Measurements from ENCODE around the gene DISC1. TPM values are rescaled to one million over a fixed set of nuclear protein-coding genes. Genes with fewer than 3 reads are reported as not detected.
A peak's percentile ranks its signal among the peaks of the same experiment; 100 is the strongest.

Gene DISC1
- total and polyA plus RNA-seq, 2 donors (not counting 1 experiment from before 2014, with no cell fraction given) = 2.0 to 4.3 TPM

DNA sequence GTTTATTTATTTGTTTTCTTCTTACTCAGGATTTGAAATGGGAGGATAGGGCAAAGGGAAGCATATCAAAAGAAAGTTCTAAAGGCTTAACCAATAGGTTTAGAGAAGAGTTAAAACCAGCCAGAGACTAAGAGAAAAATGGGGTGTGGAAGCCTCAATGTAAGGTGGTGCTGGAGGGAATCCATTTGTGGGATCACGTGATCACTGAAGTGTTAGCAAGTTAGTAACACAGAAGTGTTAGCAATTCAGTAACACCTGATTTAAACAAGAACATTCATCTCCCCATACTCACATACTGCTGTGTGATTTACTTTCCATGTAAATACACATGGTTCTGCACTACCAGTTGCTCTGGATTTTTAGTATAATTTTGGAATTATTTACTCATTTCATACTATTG is 451.2 kb downstream of the DISC1 start:
- Histone ChIP-seq H2AFZ (ENCODE audit: low read length) (no peak overlapping the region), H3K9me3 (ENCODE audit: control insufficient read depth, insufficient read depth, low read depth, low read length) (no peaks in the 10 kb centered on the region), H3K4me1 (ENCODE audit: control insufficient read depth, extremely low read depth, insufficient read depth, low read length) (no peaks in the 10 kb centered on the region), H3K27me3 (ENCODE audit: control insufficient read depth, insufficient read depth, low read length) (no peaks in the 10 kb centered on the region), H3K27ac (ENCODE audit: insufficient read depth, low read length) (no peak overlapping the region), H3K4me2 (ENCODE audit: extremely low read depth, insufficient read depth, low read length) (no peak overlapping the region), H3K79me2 (ENCODE audit: control insufficient read depth, insufficient read depth, low read length) (no peaks in the 10 kb centered on the region), H3K36me3 (ENCODE audit: control insufficient read depth, insufficient read depth, low read length) (no peaks in the 10 kb centered on the region), H3K9ac (ENCODE audit: insufficient read depth, low read length) (no peak overlapping the region), H3K4me3 (replicated peaks in 1 of 4; ENCODE audit: control extremely low read depth in 1 of 4, insufficient read depth in 1 of 4, low read depth in 3 of 4, low read length in 4 of 4) (no peak overlapping the region), H4K20me1 (ENCODE audit: control insufficient read depth, extremely low read depth, insufficient read depth, low read length) (no peaks in the 10 kb centered on the region)
- no peak for TF ChIP-seq EZH2 (IDR thresholded peaks at IDR 0.05; ENCODE audit: low read length, missing control alignments)
- TF ChIP-seq, protein P1, sequence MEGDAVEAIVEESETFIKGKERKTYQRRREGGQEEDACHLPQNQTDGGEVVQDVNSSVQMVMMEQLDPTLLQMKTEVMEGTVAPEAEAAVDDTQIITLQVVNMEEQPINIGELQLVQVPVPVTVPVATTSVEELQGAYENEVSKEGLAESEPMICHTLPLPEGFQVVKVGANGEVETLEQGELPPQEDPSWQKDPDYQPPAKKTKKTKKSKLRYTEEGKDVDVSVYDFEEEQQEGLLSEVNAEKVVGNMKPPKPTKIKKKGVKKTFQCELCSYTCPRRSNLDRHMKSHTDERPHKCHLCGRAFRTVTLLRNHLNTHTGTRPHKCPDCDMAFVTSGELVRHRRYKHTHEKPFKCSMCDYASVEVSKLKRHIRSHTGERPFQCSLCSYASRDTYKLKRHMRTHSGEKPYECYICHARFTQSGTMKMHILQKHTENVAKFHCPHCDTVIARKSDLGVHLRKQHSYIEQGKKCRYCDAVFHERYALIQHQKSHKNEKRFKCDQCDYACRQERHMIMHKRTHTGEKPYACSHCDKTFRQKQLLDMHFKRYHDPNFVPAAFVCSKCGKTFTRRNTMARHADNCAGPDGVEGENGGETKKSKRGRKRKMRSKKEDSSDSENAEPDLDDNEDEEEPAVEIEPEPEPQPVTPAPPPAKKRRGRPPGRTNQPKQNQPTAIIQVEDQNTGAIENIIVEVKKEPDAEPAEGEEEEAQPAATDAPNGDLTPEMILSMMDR (conservative IDR thresholded peaks at IDR 0.05 in 1 of 2, IDR thresholded peaks at IDR 0.05 in 1 of 2; ENCODE audit: low read depth in 1 of 2, low read length in 2 of 2) = no peak
- DNase-seq (ENCODE audit: low read depth in 2 of 2) = no peak

DNA sequence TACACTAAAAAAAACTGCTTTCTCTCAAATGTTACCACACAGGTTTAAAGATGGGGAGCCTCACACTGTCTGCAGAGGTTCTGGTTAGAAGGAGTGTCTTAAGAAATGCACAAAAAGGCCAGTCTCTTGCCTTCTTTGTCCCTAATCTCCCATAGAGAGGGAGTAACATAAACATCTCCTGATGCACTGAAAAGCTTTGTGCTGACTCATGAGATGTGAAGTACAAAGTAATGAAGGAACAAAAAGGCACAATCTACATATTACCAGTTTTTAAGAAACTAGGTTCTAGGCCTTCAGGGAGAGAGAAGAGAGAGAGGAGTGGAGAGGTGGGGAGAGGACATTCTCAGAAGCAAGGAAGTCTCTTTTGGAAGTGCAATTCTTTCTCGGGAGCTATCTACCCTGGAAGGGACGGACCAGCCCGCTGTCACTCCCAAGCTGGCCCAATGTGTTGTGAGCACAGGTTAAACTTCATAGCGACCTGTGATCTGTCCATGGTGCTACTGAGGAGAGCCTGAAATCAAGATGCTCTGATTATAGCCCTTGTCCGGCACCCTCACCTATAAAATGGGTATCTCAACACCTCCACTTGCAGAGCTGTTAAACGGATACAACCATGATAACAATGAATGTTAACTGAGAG is 458.1 kb downstream of the DISC1 start:
- no peaks in the 10 kb centered on the region for H3K36me3 ChIP-seq (ENCODE audit: control insufficient read depth, insufficient read depth, low read length)
- H3K79me2 ChIP-seq (ENCODE audit: control insufficient read depth, insufficient read depth, low read length) = no peaks in the 10 kb centered on the region
- H3K27ac ChIP-seq (ENCODE audit: insufficient read depth, low read length) = no peak overlapping the region
- no peak overlapping the region for H3K9ac ChIP-seq (ENCODE audit: insufficient read depth, low read length)
- H3K27me3 ChIP-seq (ENCODE audit: control insufficient read depth, insufficient read depth, low read length) = no peaks in the 10 kb centered on the region
- H2AFZ ChIP-seq (ENCODE audit: low read length) = no peak overlapping the region
- no peaks in the 10 kb centered on the region for H3K9me3 ChIP-seq (ENCODE audit: control insufficient read depth, insufficient read depth, low read depth, low read length)
- H3K4me2 ChIP-seq (ENCODE audit: extremely low read depth, insufficient read depth, low read length) = no peak overlapping the region
- no peak overlapping the region for H3K4me3 ChIP-seq (replicated peaks in 1 of 4; ENCODE audit: control extremely low read depth in 1 of 4, insufficient read depth in 1 of 4, low read depth in 3 of 4, low read length in 4 of 4)
- no peaks in the 10 kb centered on the region for H4K20me1 ChIP-seq (ENCODE audit: control insufficient read depth, extremely low read depth, insufficient read depth, low read length)
- TF ChIP-seq, protein P1 (conservative IDR thresholded peaks at IDR 0.05 in 1 of 2, IDR thresholded peaks at IDR 0.05 in 1 of 2; ENCODE audit: low read depth in 1 of 2, low read length in 2 of 2) = no peak
- TF ChIP-seq EZH2 (IDR thresholded peaks at IDR 0.05; ENCODE audit: low read length, missing control alignments) = no peak
- no peaks in the 10 kb centered on the region for H3K4me1 ChIP-seq (ENCODE audit: control insufficient read depth, extremely low read depth, insufficient read depth, low read length)
- DNase-seq (ENCODE audit: low read depth in 2 of 2) = peak; percentile 17 to 29

DNA sequence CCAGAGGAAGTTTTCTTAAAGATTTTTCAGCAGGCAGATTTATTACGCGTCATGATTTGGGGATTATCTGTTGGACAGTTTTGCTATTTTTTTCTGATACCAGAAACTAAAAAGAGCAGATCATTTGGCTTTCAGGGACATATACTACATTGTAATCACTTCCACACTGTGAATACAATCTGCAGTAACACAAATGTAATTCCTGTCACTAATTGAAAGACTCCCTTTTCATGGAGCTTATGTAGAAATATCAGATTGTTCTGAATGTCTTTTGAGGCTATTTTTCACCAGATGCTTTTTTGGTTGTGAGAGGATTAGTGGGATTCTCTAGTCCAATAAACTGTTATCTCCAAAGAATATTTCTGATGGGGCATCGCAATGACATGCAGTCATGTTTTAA is 464.2 kb downstream of the DISC1 start:
- H3K27me3 ChIP-seq (ENCODE audit: control insufficient read depth, insufficient read depth, low read length) = no peaks in the 10 kb centered on the region
- H3K4me3 ChIP-seq (replicated peaks in 1 of 4; ENCODE audit: control extremely low read depth in 1 of 4, insufficient read depth in 1 of 4, low read depth in 3 of 4, low read length in 4 of 4) = no peak overlapping the region
- no peaks in the 10 kb centered on the region for H3K36me3 ChIP-seq (ENCODE audit: control insufficient read depth, insufficient read depth, low read length)
- H4K20me1 ChIP-seq (ENCODE audit: control insufficient read depth, extremely low read depth, insufficient read depth, low read length) = no peaks in the 10 kb centered on the region
- DNase-seq (ENCODE audit: low read depth in 2 of 2) = no peak
- no peaks in the 10 kb centered on the region for H3K9me3 ChIP-seq (ENCODE audit: control insufficient read depth, insufficient read depth, low read depth, low read length)
- H2AFZ ChIP-seq (ENCODE audit: low read length) = no peak overlapping the region
- TF ChIP-seq, protein P1 (conservative IDR thresholded peaks at IDR 0.05 in 1 of 2, IDR thresholded peaks at IDR 0.05 in 1 of 2; ENCODE audit: low read depth in 1 of 2, low read length in 2 of 2) = no peak
- TF ChIP-seq EZH2 (IDR thresholded peaks at IDR 0.05; ENCODE audit: low read length, missing control alignments) = no peak
- H3K79me2 ChIP-seq (ENCODE audit: control insufficient read depth, insufficient read depth, low read length) = no peaks in the 10 kb centered on the region
- H3K9ac ChIP-seq (ENCODE audit: insufficient read depth, low read length) = no peak overlapping the region
- no peaks in the 10 kb centered on the region for H3K4me1 ChIP-seq (ENCODE audit: control insufficient read depth, extremely low read depth, insufficient read depth, low read length)
- no peak overlapping the region for H3K27ac ChIP-seq (ENCODE audit: insufficient read depth, low read length)
- H3K4me2 ChIP-seq (ENCODE audit: extremely low read depth, insufficient read depth, low read length) = no peak overlapping the region

Other genes with a start within 250 kb of the DISC1 start
- gene EGLN1, start 204.5 kb upstream of the DISC1 start, total RNA-seq = 47.8 and 50.9 TPM in 2 replicates
- gene EGLN1, start 204.5 kb upstream of the DISC1 start, polyA plus RNA-seq = 28.0 and 49.3 TPM in 2 replicates
- gene TSNAX, start 98.1 kb upstream of the DISC1 start, total RNA-seq = 28.8 and 30.2 TPM in 2 replicates
- gene TSNAX, start 98.1 kb upstream of the DISC1 start, polyA plus RNA-seq = 46.3 TPM in 2 replicates

Data from fibroblast of lung (primary cell).